Neural cell (in vitro differentiated cells): ENCODE results near the gene ABCC5.

Experiments
- EP300 ChIP-seq: fragments of 450-650 bp; conservative IDR thresholded peaks from 2 replicates; pipeline ENCODE4 v1.6.1; 2014; ENCODE audit warnings: antibody characterized with exemption, mild to moderate bottlenecking, moderate library complexity; ENCODE audit not compliant: poor library complexity, severe bottlenecking
- POLR2AphosphoS5 ChIP-seq: IDR thresholded peaks from 2 replicates; pipeline ENCODE4 v1.6.1; 2012
- TAF1 ChIP-seq: IDR thresholded peaks from 2 replicates; pipeline ENCODE4 v1.6.1; 2012; ENCODE audit warnings: low read depth
- TF ChIP-seq, protein P1 (sequence below): fragments of 450-650 bp; IDR thresholded peaks from 2 replicates; pipeline ENCODE4 v1.5.1; 2014; ENCODE audit warnings: antibody characterized with exemption, mild to moderate bottlenecking, moderate library complexity; ENCODE audit not compliant: poor library complexity, severe bottlenecking

DNA sequence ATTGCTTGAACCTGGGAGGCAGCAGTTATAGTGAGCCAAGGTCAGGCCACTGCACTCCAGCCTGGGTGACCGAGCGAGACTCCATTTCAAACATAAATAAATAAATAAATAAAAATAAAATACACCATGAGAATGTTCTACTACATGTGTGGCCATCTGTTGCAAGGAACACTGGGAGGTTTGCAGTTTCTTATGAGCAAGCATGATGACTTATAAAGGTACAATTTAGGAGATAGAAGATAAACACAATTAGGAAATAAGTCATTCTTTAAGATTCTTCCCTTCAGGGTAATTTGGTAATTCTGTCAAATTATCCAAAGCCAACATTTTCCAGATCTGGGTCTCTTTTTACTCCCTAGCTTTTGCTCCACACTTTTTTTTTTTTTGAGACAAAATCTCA lies 48.5 kb upstream of the ABCC5 start:
- TF ChIP-seq TAF1 (no peak), EP300 (no peak), POLR2AphosphoS5 (no peak)
- TF ChIP-seq, protein P1, sequence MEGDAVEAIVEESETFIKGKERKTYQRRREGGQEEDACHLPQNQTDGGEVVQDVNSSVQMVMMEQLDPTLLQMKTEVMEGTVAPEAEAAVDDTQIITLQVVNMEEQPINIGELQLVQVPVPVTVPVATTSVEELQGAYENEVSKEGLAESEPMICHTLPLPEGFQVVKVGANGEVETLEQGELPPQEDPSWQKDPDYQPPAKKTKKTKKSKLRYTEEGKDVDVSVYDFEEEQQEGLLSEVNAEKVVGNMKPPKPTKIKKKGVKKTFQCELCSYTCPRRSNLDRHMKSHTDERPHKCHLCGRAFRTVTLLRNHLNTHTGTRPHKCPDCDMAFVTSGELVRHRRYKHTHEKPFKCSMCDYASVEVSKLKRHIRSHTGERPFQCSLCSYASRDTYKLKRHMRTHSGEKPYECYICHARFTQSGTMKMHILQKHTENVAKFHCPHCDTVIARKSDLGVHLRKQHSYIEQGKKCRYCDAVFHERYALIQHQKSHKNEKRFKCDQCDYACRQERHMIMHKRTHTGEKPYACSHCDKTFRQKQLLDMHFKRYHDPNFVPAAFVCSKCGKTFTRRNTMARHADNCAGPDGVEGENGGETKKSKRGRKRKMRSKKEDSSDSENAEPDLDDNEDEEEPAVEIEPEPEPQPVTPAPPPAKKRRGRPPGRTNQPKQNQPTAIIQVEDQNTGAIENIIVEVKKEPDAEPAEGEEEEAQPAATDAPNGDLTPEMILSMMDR = no peak
